GM19043 (cell line): Measurements from ENCODE around the gene DDRGK1.

Experiments
- ATAC-seq: cut with Tn5 transposase; IDR thresholded peaks from one replicate; pipeline ENCODE4 v1.9.1; 2021; ENCODE audit warnings: low read depth; ENCODE audit not compliant: unreplicated experiment

The DDRGK1 gene

GRCh38 chr20:3237011-3237957 lies 32.8 kb upstream of the DDRGK1 start:
- ATAC-seq: no peak

GRCh38 chr20:3235666-3236324 lies 31.3 kb upstream of the DDRGK1 start:
- no peak for ATAC-seq

DNA sequence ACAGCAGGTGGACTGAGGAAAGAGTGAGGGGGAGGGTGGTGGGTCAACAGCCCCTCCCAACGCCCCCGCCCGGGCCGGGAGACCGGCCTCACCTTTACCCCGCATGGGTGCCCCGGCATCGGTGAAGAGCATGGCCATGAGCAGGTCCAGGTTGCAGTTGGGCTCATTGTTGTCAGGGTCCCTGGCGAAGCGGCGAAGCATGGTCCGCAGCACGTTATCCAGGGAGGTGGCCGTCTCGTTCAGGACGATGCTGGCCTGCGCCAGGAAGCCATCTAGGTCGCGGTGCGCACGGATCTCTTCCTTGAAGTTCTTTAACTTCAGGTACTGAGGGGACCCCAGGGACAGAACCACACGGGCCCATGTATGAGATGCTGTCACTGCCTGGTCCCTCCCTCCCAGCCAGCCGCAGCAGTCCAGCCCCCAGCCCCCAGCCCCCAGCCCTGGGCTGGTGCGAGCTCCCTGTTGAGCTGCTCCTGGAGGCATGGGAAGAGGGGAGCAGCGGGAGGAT lies 29.6 kb upstream of the DDRGK1 start:
- ATAC-seq: no peak

DNA sequence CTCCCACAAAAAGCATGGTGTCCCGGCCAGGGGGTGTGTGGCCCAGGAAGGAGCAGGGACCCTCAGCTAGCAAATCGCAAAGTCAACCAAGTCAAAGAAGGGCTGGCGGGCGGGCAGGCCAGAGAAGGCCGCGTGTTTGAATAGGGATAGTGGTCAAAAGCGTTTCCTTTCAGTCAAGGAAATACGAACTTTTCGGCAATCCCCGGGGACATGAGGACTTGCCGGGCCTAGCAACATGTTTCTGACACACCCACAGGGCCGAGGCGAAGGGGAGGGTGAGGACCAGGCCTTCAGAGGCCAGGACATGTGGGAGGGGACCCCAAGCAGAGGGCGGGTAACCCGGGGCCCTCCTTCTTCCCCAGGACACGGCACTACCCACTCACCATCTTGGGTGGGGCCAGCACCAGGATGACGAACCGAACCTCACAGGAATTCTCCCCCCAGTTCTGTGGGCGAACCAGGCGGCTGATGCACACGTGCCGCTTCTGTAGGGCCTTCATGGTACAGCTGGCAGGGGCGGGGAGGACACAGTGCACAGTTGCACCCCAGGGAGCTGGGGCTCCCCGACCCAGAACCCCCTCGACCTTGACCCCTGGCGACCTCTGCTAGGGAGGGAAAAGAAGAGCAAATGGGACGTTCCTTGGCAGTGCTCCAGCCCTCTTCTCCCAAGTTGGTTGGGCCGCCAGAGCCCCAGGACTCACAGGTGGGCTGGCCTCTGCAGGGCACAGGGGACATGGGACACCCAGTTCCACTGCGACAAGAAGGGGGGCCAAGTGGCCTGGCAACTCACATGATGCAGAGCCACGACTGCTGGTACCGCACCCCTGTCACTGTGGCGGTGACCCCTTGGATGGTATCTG lies 28.9 kb upstream of the DDRGK1 start:
- no peak for ATAC-seq

DNA sequence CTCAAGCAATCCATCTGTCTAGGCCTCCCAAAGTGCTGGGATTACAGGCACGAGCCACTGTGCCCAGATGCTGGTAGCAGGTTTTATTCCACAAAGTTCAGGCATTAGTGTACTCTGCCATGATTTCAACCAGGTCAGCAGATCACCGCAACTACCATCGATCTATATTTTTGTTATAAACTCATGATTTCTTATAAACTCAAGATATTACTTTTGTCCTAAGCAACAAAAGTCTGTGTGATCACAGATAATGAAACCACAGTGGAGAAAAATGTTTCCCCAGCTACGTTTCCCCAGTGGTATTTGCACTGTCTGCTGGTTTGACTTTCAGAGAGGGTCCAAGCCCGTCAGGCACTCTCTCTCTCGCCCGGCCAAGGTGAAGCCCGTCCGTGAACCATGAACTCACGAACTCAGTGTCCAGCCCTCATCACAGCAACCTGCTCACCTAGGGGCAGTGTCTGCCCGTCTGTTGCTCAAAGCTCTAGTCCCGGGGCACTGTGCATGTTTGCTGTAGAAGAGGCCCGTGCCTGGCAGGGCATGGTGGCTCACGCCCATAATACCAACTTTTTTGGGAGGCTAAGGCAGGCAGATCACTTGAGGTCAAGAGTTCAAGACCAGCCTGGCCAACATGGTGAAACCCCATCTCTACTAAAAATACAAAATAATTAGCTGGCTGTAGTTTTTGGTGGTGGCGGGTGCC lies 27.6 kb upstream of the DDRGK1 start:
- ATAC-seq: no peak

DNA sequence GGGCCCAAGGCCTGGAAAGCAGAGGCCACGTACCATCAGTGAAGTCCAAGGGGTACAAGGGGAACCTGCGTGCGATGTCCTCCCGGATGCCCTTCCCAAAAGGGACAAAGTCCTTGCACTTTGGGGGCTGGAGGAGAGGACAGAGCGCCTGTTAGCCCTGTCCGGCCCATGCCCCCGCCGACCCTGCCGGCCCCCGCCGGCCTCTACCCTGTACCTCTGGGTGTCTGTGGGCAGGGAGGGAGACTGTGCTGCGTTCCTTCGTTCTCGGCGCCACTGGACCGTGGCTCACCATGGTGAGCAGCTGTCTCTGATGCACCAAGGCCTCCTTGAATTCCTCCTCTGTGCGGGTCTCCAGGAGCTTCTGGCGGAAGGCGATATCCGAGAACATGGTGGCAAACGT lies 26.6 kb upstream of the DDRGK1 start:
- no peak for ATAC-seq

DNA sequence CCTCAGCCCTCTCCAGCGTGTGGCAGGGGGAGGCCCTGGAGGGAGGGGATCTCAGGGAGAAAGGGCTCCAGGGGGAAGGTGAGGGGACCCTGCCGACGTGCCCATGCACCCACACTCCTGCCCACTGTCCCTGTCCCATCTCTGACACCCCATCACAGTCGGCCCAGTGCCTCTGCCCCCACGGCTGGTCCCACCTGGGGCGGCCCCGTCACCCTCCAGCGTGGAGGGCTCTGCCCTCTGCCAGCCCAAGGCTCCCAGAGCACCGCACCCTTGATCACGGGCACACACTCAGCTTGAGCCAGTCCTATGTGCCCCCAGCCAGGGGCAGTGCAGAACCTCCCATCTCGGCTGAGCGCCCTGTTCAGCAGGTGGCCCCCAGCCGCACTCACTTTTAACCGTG lies 25.3 kb upstream of the DDRGK1 start:
- no peak for ATAC-seq

- no peak for ATAC-seq
These were observed 24.7 kb upstream of the DDRGK1 start for GRCh38 chr20:3229158-3229557.

DNA sequence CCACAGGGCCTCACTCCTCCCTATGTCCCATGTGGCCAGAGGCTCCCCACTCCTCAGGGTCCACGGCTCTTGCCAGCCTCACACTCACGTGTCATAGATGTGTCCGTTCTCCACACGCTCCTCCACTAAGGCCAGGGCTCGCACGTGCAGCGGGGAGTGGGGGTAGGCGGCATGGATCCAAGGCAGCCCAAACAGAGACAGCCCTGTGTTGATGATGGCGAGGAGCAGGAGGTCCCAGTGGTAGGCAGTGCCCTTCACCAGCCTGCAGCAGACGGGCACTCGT lies 24.2 kb upstream of the DDRGK1 start:
- no peak for ATAC-seq

DNA sequence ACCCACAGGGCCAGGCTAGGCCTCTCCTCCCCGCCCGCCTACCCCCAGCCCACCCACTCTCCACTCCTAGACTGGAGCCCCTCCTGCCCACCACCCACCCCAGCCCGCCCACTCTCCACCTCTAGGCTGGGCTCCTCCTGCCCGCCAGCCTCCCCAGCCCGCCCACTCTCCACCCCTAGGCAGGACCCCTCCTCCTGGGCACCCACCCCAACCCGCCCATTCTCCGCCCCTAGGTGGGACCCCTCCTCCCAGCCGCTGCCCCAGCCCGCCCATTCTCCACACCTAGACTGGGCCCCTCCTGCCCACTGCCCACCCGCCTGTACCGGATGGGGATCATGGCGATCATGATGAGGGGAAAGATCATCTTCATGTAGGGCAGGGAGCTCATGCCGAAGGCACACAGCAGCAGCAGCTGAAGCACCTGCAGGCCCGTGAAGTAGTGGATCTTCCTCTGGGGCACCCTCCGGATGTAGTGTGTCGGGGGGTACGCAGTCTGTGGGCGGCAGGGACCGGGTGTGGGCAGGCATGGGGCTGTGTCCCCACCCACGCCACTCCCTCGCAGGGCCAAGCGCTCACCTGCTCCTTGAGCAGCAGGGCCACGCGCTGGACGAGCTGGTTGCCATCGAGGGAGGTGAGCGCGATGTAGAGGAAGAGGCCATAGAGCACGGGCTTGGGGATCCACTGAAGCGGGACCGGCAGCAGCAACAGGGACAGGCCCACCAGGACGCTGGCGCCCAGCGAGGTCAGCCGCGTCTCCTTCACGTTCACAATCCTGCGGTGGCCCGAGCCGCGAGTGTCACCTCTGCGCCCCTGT lies 23.7 kb upstream of the DDRGK1 start:
- no peak for ATAC-seq

- ATAC-seq: no peak
These were observed 23.0 kb upstream of the DDRGK1 start for GRCh38 chr20:3227506-3227905.

DNA sequence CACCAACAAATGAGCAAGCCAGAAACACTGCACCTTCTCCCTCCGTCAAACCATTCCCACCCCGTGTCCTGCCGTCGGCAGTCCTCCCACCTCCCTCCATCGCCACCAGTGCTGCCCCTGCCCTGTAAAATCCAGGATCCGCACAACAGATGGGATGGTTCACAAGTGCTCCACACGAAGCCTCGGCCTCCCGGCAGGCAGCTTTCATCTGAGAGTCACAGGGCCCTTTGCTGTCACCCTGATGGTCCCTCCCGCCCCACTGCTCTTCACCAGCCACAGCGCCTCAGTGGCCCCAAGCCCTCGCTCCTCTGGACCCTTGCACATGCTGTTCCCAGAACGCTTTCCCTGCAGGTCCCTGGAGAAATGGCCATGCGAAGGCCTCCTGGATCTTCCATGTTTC lies 22.4 kb upstream of the DDRGK1 start:
- ATAC-seq: no peak

GRCh38 chr20:3226093-3226492 lies 21.6 kb upstream of the DDRGK1 start:
- no peak for ATAC-seq

DNA sequence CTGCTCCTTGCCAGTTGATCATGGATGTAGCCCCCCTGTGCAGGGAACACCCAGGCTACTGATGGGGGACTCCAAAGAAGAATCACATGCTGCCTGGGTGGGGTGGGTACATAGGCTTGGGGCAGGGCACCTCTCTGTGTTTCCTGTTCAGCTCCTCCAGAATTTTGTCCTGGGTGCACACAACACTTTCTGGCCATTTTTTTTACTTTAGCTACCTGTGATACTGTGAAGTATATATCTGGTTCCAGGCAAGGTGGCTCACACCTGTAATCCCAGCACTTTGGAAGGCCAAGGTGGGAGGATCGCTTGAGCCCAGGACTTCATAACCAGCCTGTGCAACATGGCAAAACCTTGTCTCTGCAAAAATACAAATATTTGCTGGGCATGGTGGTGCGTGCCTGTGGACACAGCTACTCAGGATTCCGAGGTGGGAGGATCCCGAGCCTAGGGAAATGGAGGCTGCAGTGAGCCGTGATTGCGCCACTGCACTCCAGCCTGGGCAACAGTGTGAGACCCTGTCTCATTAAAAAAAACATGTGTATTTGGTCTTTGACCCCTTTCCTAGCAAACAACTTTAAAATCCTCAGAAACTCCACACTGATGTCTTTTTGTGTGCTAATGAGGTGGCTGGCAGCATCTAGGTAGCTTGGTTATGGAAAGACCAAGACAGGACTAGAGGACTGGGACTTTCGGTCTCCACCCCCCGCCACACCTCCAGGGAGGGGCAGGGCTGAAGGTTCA lies 20.4 kb upstream of the DDRGK1 start:
- no peak for ATAC-seq

- ATAC-seq: no peak
These were observed 19.7 kb upstream of the DDRGK1 start for GRCh38 chr20:3223994-3224680.

DNA sequence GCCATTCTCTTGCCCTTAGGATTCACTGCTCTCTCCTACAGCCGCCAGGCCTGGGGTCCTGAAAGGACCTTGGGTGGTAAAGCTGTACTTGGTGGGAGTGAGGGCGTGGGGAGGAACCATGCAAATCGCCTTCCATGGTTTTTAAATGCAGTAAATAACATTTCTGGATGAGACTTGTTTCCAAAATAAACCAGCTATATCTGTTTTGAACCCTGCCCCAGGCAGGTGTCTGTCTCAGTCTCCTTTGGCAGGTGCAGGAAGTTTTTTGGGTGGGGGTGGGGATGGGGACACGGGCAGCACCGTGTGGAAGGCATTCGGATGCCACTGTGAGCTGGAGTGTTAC lies 19.1 kb upstream of the DDRGK1 start:
- ATAC-seq: no peak

DNA sequence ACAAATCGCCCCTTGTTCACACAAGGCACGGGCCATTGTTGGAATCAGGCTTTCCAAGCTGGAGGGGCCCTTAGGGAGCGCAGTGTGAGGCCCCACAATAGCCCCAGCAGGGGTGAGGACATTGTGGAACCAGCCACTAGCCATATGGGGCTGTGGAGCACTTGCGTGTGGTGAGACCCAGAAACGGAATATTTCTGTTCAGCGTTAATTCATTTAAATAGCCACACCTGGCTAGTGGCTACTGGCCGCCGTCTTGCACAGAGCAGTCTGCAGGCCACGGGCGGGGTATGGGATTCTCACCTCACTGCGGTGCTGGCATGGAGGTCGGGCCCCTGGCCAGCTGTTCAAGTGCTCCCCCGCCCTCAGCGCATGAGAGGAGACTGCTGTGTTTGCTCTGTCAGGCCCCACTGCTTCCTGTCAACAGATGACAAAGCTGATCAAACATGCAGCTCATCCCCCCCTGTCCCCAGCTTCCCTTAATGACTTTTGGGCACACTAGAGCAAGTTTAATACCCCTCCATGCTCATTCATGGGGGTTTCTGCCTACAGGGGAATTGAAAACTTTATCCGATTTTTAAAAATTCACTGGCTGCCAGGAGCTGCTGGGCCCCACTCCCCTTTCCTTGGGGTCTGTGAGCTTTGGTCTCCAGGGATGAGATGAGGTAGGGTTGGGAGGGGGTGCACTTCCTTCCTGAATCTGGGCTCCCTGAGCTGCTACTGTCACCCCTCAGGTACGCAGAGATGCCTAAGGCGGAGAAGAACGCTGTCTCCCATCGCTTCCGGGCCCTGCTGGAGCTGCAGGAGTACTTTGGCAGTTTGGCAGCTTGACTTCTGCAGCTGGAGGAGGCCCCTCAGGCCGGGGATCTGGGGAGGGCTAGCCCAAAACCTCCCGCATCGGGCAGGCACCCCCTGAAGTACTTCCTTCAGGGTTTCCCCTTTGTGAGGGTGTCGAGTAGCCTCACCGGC lies 18.4 kb upstream of the DDRGK1 start:
- ATAC-seq: peak; percentile 79
